ENCODE results near the gene MRPS18B.

MRPS18B gene

DNA sequence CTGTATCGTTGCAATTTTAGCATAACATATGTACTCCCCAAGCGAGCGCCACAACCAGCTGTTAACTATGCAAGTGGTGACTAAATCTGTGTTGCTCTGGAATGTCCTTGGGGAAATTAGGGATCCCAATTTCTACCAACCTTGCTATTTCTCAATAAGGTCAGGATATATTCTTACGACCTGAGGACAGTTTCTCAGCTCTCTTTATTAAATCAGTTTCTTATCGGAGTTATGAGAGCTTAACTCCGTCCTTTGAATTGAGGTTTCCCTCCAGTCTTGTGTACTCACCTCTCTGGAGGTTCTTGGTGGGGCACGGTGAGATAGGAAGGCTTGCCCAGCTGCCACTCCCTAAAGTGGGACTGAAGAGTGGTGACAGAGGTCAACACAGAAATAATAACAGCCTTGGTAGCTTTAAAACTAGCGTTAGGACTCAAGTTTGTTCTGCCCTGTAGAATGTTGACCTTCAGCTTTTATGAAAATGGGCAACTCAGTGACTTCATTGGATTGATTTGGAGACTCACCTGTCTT is 694 bp downstream of the MRPS18B start:
- intact Hi-C loops (cut with DNase I): loop anchor here (5.0 kb wide), 1 partner anchor 104 kb away; the partner anchor contains the start of gene TUBB
- DNase-seq: no peak

- intact Hi-C loops (cut with DNase I): loop anchor here (5.0 kb wide), 1 partner anchor 103 kb away; the partner anchor contains the start of gene TUBB
- no peak for DNase-seq
Measured at GRCh38 chr6:30619561-30619960, 1.9 kb downstream of the MRPS18B start.

GRCh38 chr6:30625511-30625910 is 7.9 kb downstream of the MRPS18B start:
- intact Hi-C loops (cut with DNase I): loop anchor here (10.0 kb wide), 1 partner anchor 49 kb away; the partner anchor contains the start of gene DHX16
- no peak for DNase-seq

DNA sequence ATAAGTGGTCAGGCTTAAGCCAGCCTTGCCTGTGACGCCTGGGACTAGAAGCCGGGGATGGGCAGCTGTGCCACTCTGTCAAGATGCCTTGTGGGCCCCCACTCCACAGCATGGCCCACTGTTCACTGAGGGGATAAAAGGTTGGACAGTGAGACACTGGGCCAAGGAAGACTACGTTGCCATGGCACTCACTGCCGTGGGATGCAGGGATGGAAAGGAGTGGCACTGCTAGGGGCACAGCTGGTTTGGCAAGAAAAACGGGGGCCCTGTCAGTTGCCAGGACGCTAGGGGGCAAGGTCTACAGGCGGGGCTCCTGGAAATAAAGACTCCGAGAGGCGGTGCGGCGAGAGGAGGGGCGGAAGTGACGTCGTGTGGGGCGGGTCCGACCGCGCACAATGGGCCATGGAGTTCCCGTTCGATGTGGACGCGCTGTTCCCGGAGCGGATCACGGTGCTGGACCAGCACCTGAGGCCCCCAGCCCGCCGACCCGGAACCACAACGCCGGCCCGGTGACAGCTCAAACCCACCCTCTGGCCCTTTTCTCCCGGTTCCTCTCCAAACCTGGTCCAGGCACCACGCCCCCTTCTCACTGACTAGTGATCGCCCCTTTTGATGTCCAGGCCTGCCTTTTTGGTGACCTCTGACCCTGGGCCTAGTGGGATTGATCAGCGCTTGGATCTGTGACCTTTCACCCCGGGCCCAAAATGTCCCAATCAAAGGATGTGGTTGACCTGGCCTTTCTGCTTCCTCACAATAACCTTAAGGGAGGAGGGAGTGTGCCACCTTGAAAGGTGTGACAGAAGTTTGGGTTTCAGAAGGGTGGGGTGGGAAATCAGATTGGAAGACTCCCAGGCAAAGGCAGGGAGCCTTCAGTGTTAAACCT is 9.1 kb downstream of the MRPS18B start, which contains the start of gene ATAT1:
Gene ATAT1 (plus strand): TSS at position 391 of the 883 bp plus-strand sequence.
- peak; percentile 91 to 97 (median 95) for DNase-seq
- intact Hi-C loops (cut with DNase I): loop anchor here (10.0 kb wide), 1 partner anchor 48 kb away; the partner anchor contains the start of gene DHX16

GRCh38 chr6:30635834-30636233 is 18.2 kb downstream of the MRPS18B start:
- DNase-seq: no peak
- intact Hi-C loops (cut with DNase I): no loop called here

- intact Hi-C loops (cut with DNase I): no loop called here
- DNase-seq: no peak
Measured at GRCh38 chr6:30640481-30640880, 22.8 kb downstream of the MRPS18B start.

GRCh38 chr6:30641048-30641447 is 23.4 kb downstream of the MRPS18B start:
- no peak for DNase-seq
- intact Hi-C loops (cut with DNase I): no loop called here

DNA sequence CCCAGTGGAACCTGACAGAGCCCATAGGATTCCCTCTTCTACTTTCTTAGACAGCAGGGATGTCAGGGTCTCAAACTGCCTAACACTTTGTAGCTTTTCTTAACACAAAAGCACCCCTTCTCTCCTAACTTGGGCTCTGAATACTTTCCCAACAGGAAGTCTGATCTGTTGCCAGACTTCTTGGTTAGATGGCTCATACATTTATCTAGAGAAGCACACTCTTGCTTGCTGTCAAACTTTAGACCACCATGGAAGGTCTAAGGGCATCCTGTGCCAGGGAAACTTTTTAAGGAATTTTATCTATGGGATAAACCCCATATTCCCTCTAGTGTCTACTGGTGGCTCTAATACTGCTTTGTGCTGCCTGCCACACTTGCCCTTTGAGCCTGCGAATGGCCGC is 26.0 kb downstream of the MRPS18B start:
- DNase-seq: no peak
- intact Hi-C loops (cut with DNase I): no loop called here

- DNase-seq: peak in 3 of 42 donors; percentile 19 to 37 (median 22)
- intact Hi-C loops (cut with DNase I): no loop called here
Measured at GRCh38 chr6:30644769-30645168, 27.1 kb downstream of the MRPS18B start.

- no peak for DNase-seq
- intact Hi-C loops (cut with DNase I): no loop called here
Measured at GRCh38 chr6:30645989-30646388, 28.3 kb downstream of the MRPS18B start.

DNA sequence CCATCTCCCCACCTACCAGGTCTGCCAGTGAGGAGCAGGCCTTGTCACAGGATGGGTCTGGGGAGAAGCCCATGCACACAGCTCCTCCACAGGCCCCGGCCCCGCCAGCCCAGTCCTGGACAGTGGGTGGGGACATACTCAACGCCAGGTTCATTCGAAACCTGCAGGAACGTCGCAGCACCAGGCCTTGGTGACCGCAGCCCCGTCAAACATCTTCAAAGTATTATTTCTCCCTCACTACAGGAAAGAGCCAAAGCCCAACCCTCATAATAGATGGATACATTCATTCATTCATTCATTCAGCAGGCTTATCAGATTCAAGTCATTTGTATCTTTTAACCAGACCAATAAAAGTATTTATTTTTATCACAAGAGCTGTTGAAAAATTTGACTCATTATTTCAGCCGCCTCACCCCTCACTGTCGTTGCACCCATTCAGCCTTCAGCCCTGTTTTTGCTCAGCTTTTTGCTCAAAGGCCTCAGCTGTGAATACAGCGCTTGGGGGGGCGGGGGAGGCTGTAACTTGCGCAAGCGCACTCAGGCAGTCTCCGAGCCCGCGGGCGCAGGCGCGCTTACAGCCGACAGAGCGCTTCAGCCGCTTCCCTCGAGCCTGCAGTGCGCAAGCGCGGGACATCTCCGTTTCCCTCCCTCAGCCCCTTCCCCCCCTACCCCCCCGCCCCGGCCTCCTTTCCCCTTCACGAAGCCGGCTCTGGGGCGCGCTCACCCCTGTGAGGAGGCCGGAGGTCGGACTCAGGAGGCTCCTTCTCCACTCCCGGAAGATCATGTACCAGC is 29.0 kb downstream of the MRPS18B start, which contains the start of gene C6orf136:
Gene C6orf136 (plus strand): TSS at position 684 of the 792 bp plus-strand sequence. CDS start 99 bp downstream, at position 783.
- peak; percentile 89 to 98 (median 95) for DNase-seq
- intact Hi-C loops (cut with DNase I): no loop called here

DNA sequence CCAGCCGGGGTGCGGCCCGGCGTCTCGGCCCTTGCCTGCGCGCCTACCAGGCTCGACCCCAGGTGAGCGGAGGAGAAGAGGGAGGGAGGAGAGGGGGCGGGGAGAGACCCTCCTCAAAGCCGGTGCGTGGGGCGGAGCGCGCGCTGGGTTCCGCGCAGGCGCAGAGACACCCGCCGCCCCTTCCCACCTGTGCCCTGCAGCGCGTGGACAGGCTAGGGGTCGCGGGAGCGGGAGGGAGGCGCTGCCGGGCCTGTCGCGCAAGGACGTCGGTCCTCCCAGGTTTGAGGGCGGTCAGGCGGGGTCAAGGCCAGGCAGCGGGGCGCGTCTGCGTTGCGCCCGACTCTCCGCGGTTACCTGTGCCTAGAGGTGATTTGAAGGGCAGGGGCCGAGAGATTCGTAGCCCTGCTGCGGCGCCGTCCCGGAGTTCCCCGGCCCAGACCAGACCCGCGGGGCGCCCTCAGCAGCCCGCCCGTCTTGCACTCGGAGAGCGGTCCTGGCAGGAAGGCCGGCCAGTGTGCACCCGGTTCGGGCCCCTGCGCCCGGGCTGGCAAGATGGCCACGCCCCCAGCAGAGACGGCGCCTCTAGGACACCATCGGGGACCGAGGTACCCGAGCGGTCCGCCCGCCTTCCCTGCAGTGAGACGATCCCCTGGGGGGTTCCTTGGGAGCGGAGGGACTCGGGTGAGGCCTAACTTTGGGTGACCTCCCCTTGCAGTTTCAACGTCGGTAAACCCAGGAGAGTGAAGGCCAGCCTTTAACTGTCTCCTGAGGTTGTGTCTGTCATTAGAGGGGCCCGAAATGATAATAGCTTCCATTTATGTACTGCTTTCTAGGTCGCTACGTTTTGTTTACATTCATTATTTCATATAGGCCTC is 29.8 kb downstream of the MRPS18B start:
- intact Hi-C loops (cut with DNase I): no loop called here
- peak; percentile 36 to 88 (median 74) for DNase-seq

- no peak for DNase-seq
- intact Hi-C loops (cut with DNase I): no loop called here
Measured at GRCh38 chr6:30651143-30651542, 33.5 kb downstream of the MRPS18B start.

DNA sequence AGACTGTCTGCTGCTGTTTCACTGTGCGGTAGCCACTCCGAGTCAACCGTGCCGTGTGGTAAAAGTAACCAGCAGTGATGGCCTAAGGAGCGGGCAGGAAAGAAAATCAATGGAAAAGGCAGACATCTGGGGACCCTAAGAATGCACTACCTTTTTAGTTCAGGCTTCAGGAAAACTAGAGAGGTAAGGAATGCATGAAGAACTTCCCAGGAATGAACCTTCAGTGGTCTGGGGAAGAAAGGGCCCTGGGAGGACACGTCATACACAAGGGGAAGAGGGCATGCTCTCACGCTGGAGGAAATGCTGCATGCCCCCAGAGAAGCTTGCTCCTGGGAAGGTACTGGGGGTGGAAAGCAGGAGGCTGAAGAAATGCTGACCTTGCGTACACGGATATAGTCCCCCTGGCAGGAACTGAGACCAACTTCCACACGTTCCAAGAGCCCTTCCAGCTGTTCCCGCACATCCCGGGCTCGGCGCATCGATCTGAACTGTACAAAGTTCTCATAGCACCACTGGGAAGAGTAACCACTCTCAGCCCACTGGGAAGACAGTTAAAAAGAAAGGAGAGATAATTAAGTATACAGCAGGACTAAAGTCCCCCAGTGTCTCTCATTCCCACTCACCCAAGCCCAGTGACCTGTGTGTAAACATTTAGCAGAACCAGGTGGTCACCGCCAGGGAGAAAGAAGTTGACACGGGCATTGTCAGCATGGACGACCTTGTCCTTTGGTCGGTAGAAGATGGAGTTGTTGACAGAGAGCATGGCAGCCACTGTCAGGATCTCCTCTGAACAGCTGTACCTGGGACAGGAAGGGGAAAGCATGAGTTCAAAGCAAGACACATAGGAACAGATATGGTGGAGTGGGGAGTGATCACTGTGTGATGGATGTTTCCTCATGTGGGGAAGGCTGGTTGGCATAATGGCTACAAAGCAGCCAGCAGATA is 37.4 kb downstream of the MRPS18B start:
- no peak for DNase-seq
- intact Hi-C loops (cut with DNase I): no loop called here

DNA sequence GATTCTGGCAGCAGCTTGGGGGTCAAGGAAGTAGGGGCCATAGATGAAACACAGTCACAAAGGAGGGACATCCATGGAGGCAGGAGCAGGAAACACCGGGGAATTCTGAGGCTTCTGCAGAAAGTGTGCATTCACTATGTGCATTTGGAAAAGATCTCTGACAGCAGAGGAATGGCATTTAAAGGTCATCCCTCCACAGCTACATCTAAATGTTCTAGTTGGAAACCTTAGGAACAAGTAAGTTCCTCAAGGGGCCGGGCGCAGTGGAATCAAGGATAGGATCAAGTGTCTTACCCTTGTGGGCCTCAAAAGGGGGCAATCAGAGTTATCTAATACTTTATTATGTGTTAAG is 38.1 kb downstream of the MRPS18B start:
- intact Hi-C loops (cut with DNase I): no loop called here

DNA sequence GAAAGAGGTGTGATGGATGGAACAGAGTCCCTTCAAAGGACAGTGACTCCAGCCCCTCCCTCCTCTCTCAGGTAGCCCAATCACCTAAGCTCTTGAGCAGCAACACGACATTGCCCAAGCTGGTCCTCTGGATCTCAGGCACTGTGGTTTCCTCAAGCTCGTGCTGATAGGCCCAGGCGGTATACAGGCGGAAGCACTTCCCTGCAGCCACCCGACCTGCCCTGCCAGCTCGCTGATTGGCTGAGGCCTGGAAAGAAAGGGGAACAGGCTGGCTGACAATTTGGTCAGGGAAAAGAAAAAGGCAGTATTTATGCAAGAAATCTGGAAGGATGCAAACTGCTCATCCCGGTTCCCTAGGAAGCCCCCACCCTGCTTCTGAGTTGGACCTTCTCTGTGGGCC is 38.9 kb downstream of the MRPS18B start:
- intact Hi-C loops (cut with DNase I): no loop called here
- peak in 3 of 42 donors; percentile 19 to 46 (median 41) for DNase-seq

More for the DNA sequence above, 38.1 kb downstream of the MRPS18B start:
- DNase-seq: no peak

- intact Hi-C loops (cut with DNase I): no loop called here
- peak in 21 of 42 donors; percentile 27 to 80 (median 51) for DNase-seq
Measured at GRCh38 chr6:30657454-30657853, 39.8 kb downstream of the MRPS18B start.
